ENCODE measurements around the gene PRKN.

Gene PRKN

GRCh38 chr6:162377735-162378134, 349.8 kb downstream of the PRKN start:
- DNase-seq (ENCODE audit: low read depth in 2 of 2) = no peak

- DNase-seq (ENCODE audit: low read depth in 2 of 2) = no peak
These were observed 353.7 kb downstream of the PRKN start for GRCh38 chr6:162373868-162374267.

- no peak for DNase-seq (ENCODE audit: low read depth in 2 of 2)
These were observed 354.4 kb downstream of the PRKN start for GRCh38 chr6:162373192-162373591.

- DNase-seq (ENCODE audit: low read depth in 2 of 2) = no peak
These were observed 355.5 kb downstream of the PRKN start for GRCh38 chr6:162372106-162372505.

GRCh38 chr6:162371121-162371520, 356.4 kb downstream of the PRKN start:
- no peak for DNase-seq (ENCODE audit: low read depth in 2 of 2)

- no peak for DNase-seq (ENCODE audit: low read depth in 2 of 2)
These were observed 358.5 kb downstream of the PRKN start for GRCh38 chr6:162369091-162369490.

GRCh38 chr6:162364488-162364887, 363.1 kb downstream of the PRKN start:
- DNase-seq (ENCODE audit: low read depth in 2 of 2) = no peak

GRCh38 chr6:162363757-162364156, 363.8 kb downstream of the PRKN start:
- no peak for DNase-seq (ENCODE audit: low read depth in 2 of 2)

GRCh38 chr6:162360901-162361567, 366.5 kb downstream of the PRKN start:
- DNase-seq (ENCODE audit: low read depth in 2 of 2) = no peak

GRCh38 chr6:162358625-162359024, 368.9 kb downstream of the PRKN start:
- no peak for DNase-seq (ENCODE audit: low read depth in 2 of 2)

GRCh38 chr6:162345051-162345511, 382.5 kb downstream of the PRKN start:
- DNase-seq (ENCODE audit: low read depth in 2 of 2) = no peak

- DNase-seq (ENCODE audit: low read depth in 2 of 2) = no peak
These were observed 382.9 kb downstream of the PRKN start for GRCh38 chr6:162344646-162345010.

- no peak for DNase-seq (ENCODE audit: low read depth in 2 of 2)
These were observed 383.5 kb downstream of the PRKN start for GRCh38 chr6:162343936-162344645.

GRCh38 chr6:162343198-162343935, 384.2 kb downstream of the PRKN start:
- DNase-seq (ENCODE audit: low read depth in 2 of 2) = no peak

- no peak for DNase-seq (ENCODE audit: low read depth in 2 of 2)
These were observed 390.2 kb downstream of the PRKN start for GRCh38 chr6:162337412-162337811.

- no peak for DNase-seq (ENCODE audit: low read depth in 2 of 2)
These were observed 391.2 kb downstream of the PRKN start for GRCh38 chr6:162336359-162336758.

- DNase-seq (ENCODE audit: low read depth in 2 of 2) = no peak
These were observed 395.2 kb downstream of the PRKN start for GRCh38 chr6:162332365-162332764.

GRCh38 chr6:162331911-162332310, 395.7 kb downstream of the PRKN start:
- no peak for DNase-seq (ENCODE audit: low read depth in 2 of 2)

GRCh38 chr6:162325826-162326225, 401.7 kb downstream of the PRKN start:
- DNase-seq (ENCODE audit: low read depth in 2 of 2) = no peak

- no peak for DNase-seq (ENCODE audit: low read depth in 2 of 2)
These were observed 402.5 kb downstream of the PRKN start for GRCh38 chr6:162325051-162325450.

- no peak for DNase-seq (ENCODE audit: low read depth in 2 of 2)
These were observed 412.3 kb downstream of the PRKN start for GRCh38 chr6:162315291-162315690.

- no peak for DNase-seq (ENCODE audit: low read depth in 2 of 2)
These were observed 413.5 kb downstream of the PRKN start for GRCh38 chr6:162313922-162314660.
